Neuronal stem cell (in vitro differentiated cells): Measurements from ENCODE around the gene ARHGEF28.

Experiments
- DNase-seq: peaks from one replicate; pipeline ENCODE4 v3.0.0-alpha.2; 2013; ENCODE audit warnings: low spot score
- H2AFZ ChIP-seq: one replicate; pipeline ENCODE4 v1.6.1; 2013; ENCODE audit warnings: mild to moderate bottlenecking, low read length, inconsistent platforms
- H2AK5ac ChIP-seq: 2 replicates; pipeline ENCODE4 v1.6.1; 2013; ENCODE audit warnings: low read depth, mild to moderate bottlenecking, inconsistent platforms, low read length, moderate library complexity, mixed read lengths
- H2BK120ac ChIP-seq: 2 replicates; pipeline ENCODE4 v1.6.1; 2013; ENCODE audit warnings: low read depth, mild to moderate bottlenecking, inconsistent platforms, low read length, moderate library complexity, mixed read lengths
- H2BK12ac ChIP-seq: one replicate; pipeline ENCODE4 v1.6.1; 2013; ENCODE audit warnings: low read length, inconsistent platforms
- H2BK15ac ChIP-seq: 2 replicates; pipeline ENCODE4 v1.6.1; 2013; ENCODE audit warnings: mild to moderate bottlenecking, low read length, inconsistent platforms, mixed read lengths
- H2BK5ac ChIP-seq: one replicate; pipeline ENCODE4 v1.6.1; 2013; ENCODE audit warnings: inconsistent platforms, mild to moderate bottlenecking, low read length, moderate library complexity
- H3K14ac ChIP-seq: one replicate; pipeline ENCODE4 v1.6.1; 2013; ENCODE audit warnings: low read length, inconsistent platforms
- H3K18ac ChIP-seq: 2 replicates; pipeline ENCODE4 v1.6.1; 2013; ENCODE audit warnings: low read length, inconsistent platforms
- H3K23ac ChIP-seq: 2 replicates; pipeline ENCODE4 v1.6.1; 2013; ENCODE audit warnings: low read depth, mild to moderate bottlenecking, mixed read lengths, low read length, inconsistent platforms; ENCODE audit not compliant: poor library complexity
- H3K27ac ChIP-seq: replicated peaks from 3 replicates; pipeline ENCODE4 v1.5.1; 2013; ENCODE audit warnings: low read length, inconsistent platforms
- H3K27me3 ChIP-seq, 3 experiments: 2 replicates each; pipeline ENCODE4 v1.6.1; 2013; ENCODE audit warnings: low read length in 3 of 3, mild to moderate bottlenecking in 2 of 3, inconsistent platforms in 1 of 3, low read depth in 1 of 3, mixed read lengths in 1 of 3, moderate library complexity in 1 of 3; ENCODE audit not compliant: control insufficient read depth in 3 of 3, insufficient read depth in 3 of 3
- H3K36me3 ChIP-seq, 2 donors: replicated peaks in 1 of 2; 2 replicates each; pipeline ENCODE4 v1.6.1; 2013; ENCODE audit warnings: low read length in 2 of 2; ENCODE audit not compliant: control insufficient read depth in 2 of 2, insufficient read depth in 2 of 2
- H3K4ac ChIP-seq: 2 replicates; pipeline ENCODE4 v1.6.1; 2013; ENCODE audit warnings: inconsistent platforms, mild to moderate bottlenecking, low read length, moderate library complexity
- H3K4me1 ChIP-seq, 2 donors: 1 replicate in 1 of 2; 2 replicates in 1 of 2; pipeline ENCODE4 v1.6.1; 2013; ENCODE audit warnings: low read length in 2 of 2, low read depth in 1 of 2; ENCODE audit not compliant: control insufficient read depth in 2 of 2, insufficient read depth in 1 of 2
- H3K4me2 ChIP-seq: one replicate; pipeline ENCODE4 v1.6.1; 2013; ENCODE audit warnings: mild to moderate bottlenecking, low read length, inconsistent platforms; ENCODE audit not compliant: insufficient read depth, poor library complexity, severe bottlenecking
- H3K4me3 ChIP-seq, 2 donors: 2 replicates each; pipeline ENCODE4 v1.5.1; 2013; ENCODE audit warnings: low read length in 2 of 2, mild to moderate bottlenecking in 2 of 2, inconsistent platforms in 1 of 2, moderate library complexity in 1 of 2
- H3K79me1 ChIP-seq: one replicate; pipeline ENCODE4 v1.6.1; 2013; ENCODE audit warnings: low read depth, mild to moderate bottlenecking, inconsistent platforms, low read length, moderate library complexity
- H3K9ac ChIP-seq: one replicate; pipeline ENCODE4 v1.6.1; 2013; ENCODE audit warnings: mild to moderate bottlenecking, low read depth, low read length, inconsistent platforms; ENCODE audit not compliant: poor library complexity
- H3K9me3 ChIP-seq, 2 donors: replicated peaks in 1 of 2; 2 replicates each; pipeline versions ENCODE3 to v1.6.1; 2013; ENCODE audit warnings: low read length in 2 of 2, mild to moderate bottlenecking in 2 of 2, inconsistent platforms in 1 of 2, low read depth in 1 of 2, mixed read lengths in 1 of 2, moderate library complexity in 1 of 2; ENCODE audit not compliant: control insufficient read depth in 2 of 2, insufficient read depth in 1 of 2
- H4K8ac ChIP-seq: one replicate; pipeline ENCODE4 v1.6.1; 2013; ENCODE audit warnings: low read depth, mild to moderate bottlenecking, inconsistent platforms, low read length, moderate library complexity
- H4K91ac ChIP-seq: one replicate; pipeline ENCODE4 v1.6.1; 2013; ENCODE audit warnings: low read length, low read depth, mild to moderate bottlenecking, inconsistent platforms; ENCODE audit not compliant: poor library complexity
- WGBS, 2 donors: extraction: QIAGEN DNeasy Blood & Tissue Kit; methylation state at CpG; one replicate each; pipeline ENCODE4 v1.1.7; 2013; ENCODE audit warnings: missing lambda C conversion rate in 2 of 2, mixed read lengths in 1 of 2; ENCODE audit not compliant: insufficient read length in 2 of 2, insufficient replicate concordance in 1 of 2; ENCODE audit errors: extremely low coverage in 2 of 2; 5-methylcytosine and 5-hydroxymethylcytosine counted together

Gene ARHGEF28

DNA sequence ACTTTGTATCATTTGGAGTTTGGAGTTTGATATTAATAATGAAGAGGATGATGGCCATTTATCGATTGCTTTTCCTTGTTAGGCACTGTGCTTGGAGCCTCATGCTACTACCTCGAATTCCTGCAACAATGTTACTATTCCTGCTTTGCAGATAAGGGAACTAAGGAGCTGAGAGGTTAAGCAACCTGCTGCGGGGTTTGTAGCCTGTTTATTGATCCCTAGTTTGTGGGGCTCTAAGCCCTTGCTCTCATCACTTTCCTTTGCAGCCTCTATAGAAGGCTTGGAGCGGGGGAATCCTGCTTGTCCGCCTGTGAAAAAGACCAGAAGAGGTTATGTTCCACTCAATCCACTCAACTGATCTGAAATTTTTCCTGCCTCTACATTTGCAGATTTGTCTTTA lies 15.8 kb downstream of the ARHGEF28 start:
- H3K23ac ChIP-seq: no peak overlapping the region
- H3K14ac ChIP-seq: no peak overlapping the region
- H3K79me1 ChIP-seq: no peaks in the 10 kb centered on the region
- H4K8ac ChIP-seq: no peak overlapping the region
- H3K4ac ChIP-seq: no peak overlapping the region
- no peak for DNase-seq
- H3K9ac ChIP-seq: no peak overlapping the region
- H3K4me3 ChIP-seq: no peak overlapping the region
- H3K27me3 ChIP-seq: peaks cover 0 to 37% (median 0%) of the 10 kb centered on the region in 3 experiments
- H2BK120ac ChIP-seq: no peak overlapping the region
- H3K9me3 ChIP-seq: no peaks in the 10 kb centered on the region
- no peak overlapping the region for H2BK12ac ChIP-seq
- no peak overlapping the region for H2BK5ac ChIP-seq
- no peak overlapping the region for H3K4me2 ChIP-seq
- no CpG with 5 or more reads among the region's 5 CpGs for WGBS, 2 donors
- no peak overlapping the region for H4K91ac ChIP-seq
- no peak overlapping the region for H3K27ac ChIP-seq
- no peaks in the 10 kb centered on the region for H3K36me3 ChIP-seq
- no peak overlapping the region for H3K18ac ChIP-seq
- no peak overlapping the region for H2BK15ac ChIP-seq
- no peak overlapping the region for H2AFZ ChIP-seq
- H2AK5ac ChIP-seq: no peak overlapping the region
- peaks cover 0 to 2% of the 10 kb centered on the region in 2 donors for H3K4me1 ChIP-seq

DNA sequence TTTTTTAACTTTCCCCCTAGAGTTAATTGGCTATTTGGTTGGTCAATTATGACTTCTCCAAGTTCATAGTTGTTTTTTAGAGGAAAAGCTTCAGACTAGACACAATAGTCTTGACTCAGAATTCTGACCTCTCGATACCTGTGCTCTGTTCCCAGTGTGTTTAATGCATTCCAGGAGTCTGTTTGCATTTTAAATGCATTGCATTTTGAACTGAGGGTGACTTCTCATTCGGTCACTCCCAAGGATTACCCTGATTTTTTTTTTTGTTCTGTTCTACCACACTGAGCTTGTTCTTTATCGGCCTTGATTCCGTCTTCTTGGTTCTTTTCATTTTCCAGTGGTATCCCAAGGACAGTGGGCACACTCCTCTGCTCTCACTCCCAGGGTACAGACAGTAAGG lies 16.3 kb downstream of the ARHGEF28 start:
- no peak for DNase-seq
- H3K4me3 ChIP-seq: no peak overlapping the region
- no peak overlapping the region for H3K4ac ChIP-seq
- H4K8ac ChIP-seq: no peak overlapping the region
- no peak overlapping the region for H4K91ac ChIP-seq
- H3K27me3 ChIP-seq: peaks cover 0 to 37% (median 0%) of the 10 kb centered on the region in 3 experiments
- no peaks in the 10 kb centered on the region for H3K9me3 ChIP-seq
- H2AK5ac ChIP-seq: no peak overlapping the region
- no peak overlapping the region for H2BK5ac ChIP-seq
- H3K4me1 ChIP-seq: peaks cover 0 to 2% of the 10 kb centered on the region in 2 donors
- WGBS, 2 donors: no CpG with 5 or more reads among the region's 4 CpGs
- H3K23ac ChIP-seq: no peak overlapping the region
- H3K4me2 ChIP-seq: no peak overlapping the region
- no peak overlapping the region for H2BK12ac ChIP-seq
- no peak overlapping the region for H2BK120ac ChIP-seq
- no peak overlapping the region for H3K27ac ChIP-seq
- no peaks in the 10 kb centered on the region for H3K79me1 ChIP-seq
- no peak overlapping the region for H2AFZ ChIP-seq
- H3K9ac ChIP-seq: no peak overlapping the region
- no peak overlapping the region for H2BK15ac ChIP-seq
- H3K36me3 ChIP-seq: no peaks in the 10 kb centered on the region
- H3K18ac ChIP-seq: no peak overlapping the region
- no peak overlapping the region for H3K14ac ChIP-seq

DNA sequence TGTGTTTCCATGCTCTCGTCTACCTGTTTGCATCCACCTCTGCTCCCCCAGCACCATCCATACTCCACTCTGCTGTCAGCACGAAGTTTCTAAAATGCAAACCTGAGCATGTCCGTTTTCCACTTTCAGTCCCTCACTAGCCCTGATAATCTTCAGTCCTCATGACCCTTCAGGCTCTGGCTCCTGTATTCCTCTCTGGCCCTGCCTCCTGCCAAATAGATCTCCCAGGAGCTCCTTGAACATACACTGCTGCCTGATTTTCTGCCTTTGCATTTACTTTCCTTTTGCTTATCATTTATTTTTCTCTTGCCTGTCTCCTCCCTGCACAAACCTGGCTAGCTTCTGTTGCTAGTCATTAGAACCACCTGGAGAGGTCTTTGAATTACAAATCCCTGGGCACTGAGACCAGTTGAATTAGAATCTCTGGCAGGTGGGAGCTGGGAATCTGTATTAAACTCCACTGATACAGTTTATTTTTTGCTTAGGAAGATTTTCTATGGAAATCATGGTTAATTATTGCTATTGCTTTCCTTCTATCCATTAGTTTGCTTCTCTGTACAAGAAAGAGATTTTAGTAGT lies 18.5 kb downstream of the ARHGEF28 start:
- no peak overlapping the region for H2BK120ac ChIP-seq
- no peak overlapping the region for H2AK5ac ChIP-seq
- no peak overlapping the region for H3K4me2 ChIP-seq
- peaks cover 0 to 25% (median 0%) of the 10 kb centered on the region in 3 experiments for H3K27me3 ChIP-seq
- H3K4me3 ChIP-seq: no peak overlapping the region
- no peaks in the 10 kb centered on the region for H3K36me3 ChIP-seq
- H3K14ac ChIP-seq: no peak overlapping the region
- H4K8ac ChIP-seq: no peak overlapping the region
- H3K9me3 ChIP-seq: no peaks in the 10 kb centered on the region
- no peak overlapping the region for H3K18ac ChIP-seq
- no peak overlapping the region for H2BK5ac ChIP-seq
- no peak overlapping the region for H2BK15ac ChIP-seq
- no peak for DNase-seq
- no CpG with 5 or more reads among the region's 3 CpGs for WGBS, 2 donors
- H3K23ac ChIP-seq: no peak overlapping the region
- H3K9ac ChIP-seq: no peak overlapping the region
- H2AFZ ChIP-seq: no peak overlapping the region
- no peaks in the 10 kb centered on the region for H3K79me1 ChIP-seq
- H3K27ac ChIP-seq: no peak overlapping the region
- peaks cover 0 to 2% of the 10 kb centered on the region in 2 donors for H3K4me1 ChIP-seq
- H2BK12ac ChIP-seq: no peak overlapping the region
- H3K4ac ChIP-seq: no peak overlapping the region
- no peak overlapping the region for H4K91ac ChIP-seq

DNA sequence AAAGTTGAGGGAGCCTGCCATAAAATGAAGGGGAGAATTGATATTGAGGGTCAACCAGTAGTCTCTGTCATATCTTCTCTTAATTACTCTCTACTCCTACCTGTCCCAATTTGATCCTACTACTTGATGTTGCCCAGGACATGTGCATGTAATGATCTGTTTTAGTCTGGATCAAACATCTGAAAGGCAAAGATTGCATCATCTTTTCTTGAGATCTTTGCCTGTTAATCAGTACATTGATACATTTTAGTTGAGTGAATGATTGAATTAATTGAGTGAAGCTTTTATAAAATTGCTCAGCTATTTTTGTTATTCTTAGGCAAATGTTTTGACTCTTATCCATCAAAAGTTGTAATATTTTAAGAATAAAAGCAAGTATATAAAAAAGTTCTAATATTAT lies 21.7 kb downstream of the ARHGEF28 start:
- Histone ChIP-seq H3K27ac (no peak overlapping the region), H2BK12ac (no peak overlapping the region), H2AK5ac (no peak overlapping the region), H3K23ac (no peak overlapping the region), H3K4ac (no peak overlapping the region), H3K79me1 (no peaks in the 10 kb centered on the region), H2BK120ac (no peak overlapping the region), H4K8ac (no peak overlapping the region), H3K14ac (no peak overlapping the region), H3K4me3 (no peak overlapping the region), H3K4me2 (no peak overlapping the region), H2BK5ac (no peak overlapping the region), H3K4me1 (no peaks in the 10 kb centered on the region), H3K9me3 (no peaks in the 10 kb centered on the region), H3K9ac (no peak overlapping the region), H4K91ac (no peak overlapping the region), H2BK15ac (no peak overlapping the region), H3K27me3 (peaks cover 0 to 10% (median 0%) of the 10 kb centered on the region in 3 experiments), H3K36me3 (no peaks in the 10 kb centered on the region), H2AFZ (no peak overlapping the region), H3K18ac (no peak overlapping the region)
- DNase-seq: no peak
